ENCODE results near the gene CARMIL1.
"Not testable (repeated sequence)": the region's sequence is repeated elsewhere in the genome, so short reads cannot be mapped to it uniquely, and the experiment has no call there.

CARMIL1 gene

DNA sequence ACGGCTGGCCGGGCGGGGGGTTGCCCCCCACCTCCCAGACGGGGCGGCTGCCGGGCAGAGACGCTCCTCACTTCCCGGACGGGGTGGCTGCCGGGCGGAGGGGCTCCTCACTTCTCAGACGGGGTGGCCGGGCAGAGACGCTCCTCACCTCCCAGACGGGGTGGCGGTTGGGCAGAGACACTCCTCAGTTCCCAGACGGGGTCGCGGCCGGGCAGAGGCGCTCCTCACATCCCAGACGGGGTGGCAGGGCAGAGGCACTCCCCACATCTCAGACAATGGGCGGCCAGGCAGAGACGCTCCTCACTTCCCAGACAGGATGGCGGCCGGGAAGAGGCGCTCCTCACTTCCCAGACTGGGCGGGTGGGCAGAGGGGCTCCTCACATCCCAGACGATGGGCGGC is 306.9 kb downstream of the CARMIL1 start:
- DNase-seq: not testable (repeated sequence)

DNA sequence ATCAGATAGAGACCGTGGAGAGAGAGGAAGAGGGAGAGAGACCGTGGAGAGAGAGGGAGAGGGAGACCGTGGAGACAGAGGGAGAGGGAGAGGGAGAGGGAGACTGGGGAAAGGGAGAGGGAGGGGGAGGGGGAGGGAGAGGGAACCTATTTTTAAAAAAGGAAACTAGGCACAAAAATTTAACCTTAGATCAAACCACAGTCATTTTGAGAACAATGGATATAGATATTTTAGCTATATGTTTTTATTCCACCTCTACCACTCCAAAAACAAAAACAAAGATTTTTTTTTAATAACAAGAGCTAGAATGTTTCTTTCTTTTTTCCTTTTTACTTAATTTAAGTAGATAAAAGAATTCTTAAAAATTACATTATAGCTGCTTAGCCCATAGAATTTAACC is 307.8 kb downstream of the CARMIL1 start:
- no peak for DNase-seq

DNA sequence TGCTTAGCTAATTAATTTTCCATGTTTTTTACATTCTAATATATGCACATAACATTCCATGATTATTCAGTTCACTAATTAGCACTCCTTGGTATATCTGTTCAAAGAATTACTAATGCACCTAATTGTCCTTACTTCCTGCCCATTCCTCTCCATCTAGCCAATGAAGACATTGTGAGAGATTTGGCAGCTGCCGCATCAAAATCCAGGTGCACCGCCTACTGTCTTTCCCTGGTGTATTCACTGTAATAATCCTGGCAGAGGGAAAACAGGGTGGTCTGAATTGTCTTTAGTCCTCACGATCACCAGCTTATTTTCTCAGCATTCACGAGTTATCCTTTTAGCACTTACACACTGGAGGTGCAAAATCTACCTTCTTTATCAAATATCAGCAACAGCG is 311.8 kb downstream of the CARMIL1 start:
- no peak for DNase-seq

DNA sequence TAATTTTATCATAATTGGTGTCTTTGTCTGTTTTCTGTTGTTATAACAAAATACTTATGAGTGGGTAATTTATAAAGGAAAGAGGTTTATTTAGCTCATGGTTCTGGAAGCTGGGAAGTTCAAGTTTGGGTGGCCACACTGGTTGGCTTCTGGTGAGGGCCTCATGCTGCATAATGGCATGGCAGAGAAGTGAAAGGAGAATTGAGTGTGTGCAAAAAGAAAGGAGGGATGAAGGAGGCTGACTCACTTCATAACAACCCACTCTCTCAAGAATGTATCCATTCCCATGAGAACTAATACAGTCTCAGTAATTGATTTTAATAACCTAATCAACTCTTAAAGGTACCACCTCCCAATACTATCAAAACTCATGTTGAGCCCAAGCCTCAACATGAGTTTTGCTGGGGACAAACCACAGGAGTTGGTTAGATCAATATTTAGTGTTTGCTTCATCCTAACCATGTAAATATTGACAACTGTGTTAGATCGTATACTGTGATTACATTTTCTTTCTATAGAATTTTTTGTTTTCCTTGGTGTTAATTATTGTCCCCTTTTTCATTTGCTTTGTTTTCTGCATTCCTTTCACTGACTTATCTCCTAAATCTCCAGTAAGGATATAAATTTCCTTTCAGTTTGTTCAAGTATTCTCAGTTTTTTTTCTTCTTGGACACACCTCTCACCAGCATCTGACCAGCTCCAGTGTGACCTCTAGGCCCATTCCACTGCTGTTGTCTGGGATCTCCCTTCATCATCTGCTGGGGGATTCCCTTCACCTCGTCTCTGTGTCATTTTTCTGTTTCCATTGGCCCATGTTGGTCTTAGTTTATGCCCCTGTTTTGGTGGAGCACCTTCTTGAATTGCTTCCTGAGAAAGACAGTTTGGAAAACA is 318.0 kb downstream of the CARMIL1 start:
- no peak for DNase-seq

DNA sequence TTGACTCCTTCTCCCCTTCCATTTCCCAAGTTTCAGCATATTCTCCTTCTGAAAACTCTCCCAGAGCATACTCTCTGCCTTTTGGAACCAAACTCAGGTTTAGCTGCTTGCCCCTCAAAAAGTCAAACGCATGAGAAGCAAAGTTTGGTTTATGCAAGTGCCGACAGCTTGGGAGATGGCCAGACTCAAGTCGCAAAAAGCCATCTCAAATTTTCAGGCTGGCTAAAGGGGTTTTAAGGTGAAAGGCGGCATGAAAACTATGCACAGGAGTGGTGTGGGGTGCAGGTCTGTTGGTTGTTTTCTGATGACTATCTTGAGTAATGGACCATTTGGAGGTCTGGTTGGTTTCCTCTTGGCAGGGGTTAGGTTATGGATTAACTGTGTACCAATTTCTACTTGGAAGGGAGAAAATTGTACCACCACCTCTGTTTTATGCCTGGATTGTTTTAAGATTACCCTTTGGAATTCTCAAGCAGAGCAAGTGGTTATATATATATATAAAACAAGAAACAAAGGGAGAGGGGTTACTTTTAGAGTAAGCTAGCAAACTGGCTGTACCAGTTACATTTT is 320.4 kb downstream of the CARMIL1 start:
- DNase-seq: no peak

DNA sequence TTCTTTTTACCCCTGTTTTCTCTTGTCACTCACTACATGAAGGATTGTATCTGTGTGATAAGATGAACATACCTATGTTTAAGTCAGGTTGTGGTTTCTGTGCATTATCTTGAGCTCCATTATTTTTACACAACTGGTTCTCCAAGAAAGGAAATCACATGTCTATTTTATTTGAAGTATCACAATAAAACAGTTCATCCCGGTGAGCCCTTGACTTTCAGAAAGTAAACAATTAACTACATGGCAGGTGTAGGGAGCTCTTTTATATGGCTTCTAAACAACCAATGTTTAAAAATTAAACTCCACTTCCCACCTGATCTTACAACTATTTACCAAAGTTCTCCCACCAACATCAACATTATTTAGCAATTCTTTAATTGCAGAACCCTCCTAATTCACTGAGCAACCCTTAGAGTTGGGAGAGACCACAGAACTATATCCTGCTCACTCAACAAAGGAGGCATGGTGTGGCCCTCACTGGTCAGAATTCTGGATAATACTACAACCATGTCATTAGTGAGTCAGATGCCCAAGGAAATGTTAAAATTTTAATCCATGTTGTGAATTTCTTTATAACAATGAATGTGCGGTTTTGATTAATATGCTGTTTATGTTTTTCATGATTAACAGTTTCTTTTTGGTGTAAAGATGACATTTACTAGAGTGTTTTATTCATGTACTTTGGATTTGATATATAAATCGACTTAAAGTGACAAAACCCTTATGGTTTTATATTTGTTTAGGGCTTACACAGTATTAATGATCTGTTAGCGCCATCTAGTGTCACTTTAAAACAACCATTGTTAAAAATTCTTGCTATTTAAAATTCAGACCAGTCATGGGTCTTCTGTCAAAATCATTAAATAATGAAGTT is 322.9 kb downstream of the CARMIL1 start:
- peak in 1 of 2 donors; percentile 57 for DNase-seq

DNA sequence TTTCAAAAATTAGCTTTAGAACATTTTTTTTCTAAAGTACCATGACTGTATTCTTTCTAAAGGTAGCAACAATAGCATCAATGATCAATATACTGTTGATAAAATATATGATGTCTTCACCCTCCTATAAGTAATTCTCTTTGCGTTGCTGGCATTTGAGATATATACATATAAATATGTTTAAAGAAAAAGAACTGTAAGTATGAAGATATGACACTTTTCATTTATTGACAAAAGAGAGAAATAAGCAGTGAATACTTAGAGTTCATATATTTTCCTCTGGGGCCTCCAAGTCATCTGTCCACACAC is 323.5 kb downstream of the CARMIL1 start:
- no peak for DNase-seq

DNA sequence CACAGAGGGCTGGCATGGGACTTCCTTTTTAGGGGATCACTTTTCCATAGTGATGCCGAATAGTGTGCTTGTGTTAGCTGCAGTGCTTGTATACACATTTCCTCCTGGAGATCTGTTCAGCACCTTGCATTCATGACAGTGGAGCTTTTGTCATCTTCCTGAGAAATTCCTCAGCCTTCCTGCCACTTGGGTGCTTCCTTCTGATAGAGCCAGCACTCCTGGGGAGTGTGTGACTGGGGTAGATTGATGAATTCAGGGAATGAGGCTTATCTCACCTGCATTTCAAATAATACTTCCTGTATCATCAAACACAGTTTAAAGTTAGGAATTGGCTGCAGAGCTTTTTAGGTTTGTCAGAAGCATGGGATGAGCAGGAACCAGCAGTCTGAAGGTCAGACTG is 324.1 kb downstream of the CARMIL1 start:
- DNase-seq: no peak

DNA sequence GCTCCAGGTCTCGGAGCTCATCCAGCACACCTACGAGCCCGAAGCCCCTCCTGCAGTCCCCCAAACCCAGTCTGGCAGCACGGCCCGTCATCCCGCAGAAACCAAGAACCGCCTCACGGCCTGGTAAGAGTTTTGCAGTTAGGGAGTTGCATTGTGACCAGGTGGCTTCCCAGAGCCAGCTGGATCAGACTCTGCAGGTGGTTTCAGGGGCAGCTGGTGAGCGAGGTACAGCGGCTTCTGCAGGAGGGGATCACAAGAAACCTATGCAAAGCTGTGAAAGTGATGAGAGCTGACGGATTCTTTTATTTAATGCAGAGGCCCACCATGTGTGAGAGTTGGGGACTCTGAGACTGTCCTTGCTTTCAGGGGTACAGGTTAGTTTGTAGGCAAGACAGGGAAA is 327.0 kb downstream of the CARMIL1 start:
- DNase-seq: no peak

DNA sequence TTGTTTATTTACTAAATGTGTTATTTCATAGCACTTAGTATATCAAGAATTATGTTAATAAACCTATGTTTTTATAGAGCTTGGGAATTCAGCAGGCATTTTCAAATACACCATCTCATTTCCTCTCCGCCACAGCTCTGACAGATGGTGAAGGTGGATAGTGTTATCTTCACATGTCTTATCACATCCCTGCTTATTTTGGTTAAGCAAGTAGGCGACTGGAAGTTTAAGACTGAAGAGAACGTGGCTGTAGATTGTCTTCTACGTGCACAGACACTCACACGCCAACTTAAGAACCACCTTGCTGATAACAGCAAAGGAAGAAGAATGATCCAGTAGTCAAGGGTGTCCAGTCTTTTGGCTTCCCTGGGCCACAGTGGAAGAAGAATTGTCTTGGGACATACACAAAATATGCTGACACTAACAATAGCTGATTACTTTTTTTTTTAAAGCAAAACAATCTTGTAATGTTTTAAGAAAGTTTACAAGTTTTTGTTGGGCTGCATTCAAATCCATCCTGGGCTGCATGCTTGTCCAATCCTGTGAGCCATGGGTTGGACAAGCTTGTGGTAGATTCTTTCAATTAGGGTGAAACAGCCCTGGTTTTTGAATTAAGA is 329.5 kb downstream of the CARMIL1 start:
- no peak for DNase-seq

DNA sequence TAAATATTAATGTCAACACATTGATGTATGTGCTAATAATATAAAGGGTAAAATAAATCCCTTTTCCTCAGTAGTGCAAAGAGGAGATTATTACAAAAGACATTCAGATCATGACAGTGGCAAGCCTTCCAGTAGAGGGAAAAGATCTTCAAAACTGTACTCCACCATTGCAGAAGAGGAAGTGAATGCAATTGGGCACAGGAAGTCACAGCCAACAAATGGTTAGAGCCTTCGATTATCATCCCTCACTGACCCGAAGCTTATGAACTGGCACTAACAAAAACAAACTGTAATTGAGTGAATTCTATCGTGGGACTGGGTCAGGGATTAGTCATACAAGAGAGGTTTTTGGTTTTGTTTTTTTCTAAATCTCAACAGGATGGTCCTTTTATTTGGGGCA is 333.5 kb downstream of the CARMIL1 start:
- no peak for DNase-seq

DNA sequence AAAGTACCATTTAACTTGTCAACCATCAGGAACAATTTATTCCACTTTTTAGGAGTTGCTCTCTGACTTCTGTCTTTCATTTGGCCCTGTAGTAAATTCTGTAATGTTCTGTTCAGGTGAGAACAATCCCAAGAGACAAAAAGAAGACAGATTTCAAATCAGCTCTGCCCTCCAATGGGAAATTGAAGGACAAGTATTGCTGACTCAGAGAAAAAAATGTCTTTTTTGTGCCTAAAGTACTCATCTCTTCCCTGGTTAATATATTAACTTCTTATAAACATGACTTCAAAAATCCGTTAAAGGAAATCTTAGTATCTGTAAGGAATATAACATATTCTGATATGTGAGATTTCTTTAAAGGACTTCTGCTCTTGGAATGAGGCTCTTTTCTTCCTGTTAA is 334.2 kb downstream of the CARMIL1 start:
- no peak for DNase-seq

DNA sequence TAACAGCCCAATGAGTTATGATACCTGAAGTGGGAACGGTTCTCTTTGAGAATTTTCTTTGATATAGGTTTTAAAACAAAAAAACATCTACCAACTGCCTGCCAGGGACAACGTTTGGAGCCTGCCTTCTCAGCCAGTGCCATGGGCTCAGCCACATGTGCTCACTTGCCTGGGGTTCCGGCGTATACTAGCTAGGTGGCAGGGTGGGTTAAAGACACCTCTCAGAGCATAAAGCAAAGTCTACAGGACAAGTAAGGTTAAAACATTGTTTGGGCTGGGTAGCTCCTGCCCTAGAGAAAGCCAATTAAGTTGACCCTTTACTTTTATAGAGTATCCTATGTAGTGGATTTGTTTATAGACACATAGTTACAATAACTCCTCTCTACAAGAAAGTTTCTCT is 334.9 kb downstream of the CARMIL1 start:
- DNase-seq: no peak

DNA sequence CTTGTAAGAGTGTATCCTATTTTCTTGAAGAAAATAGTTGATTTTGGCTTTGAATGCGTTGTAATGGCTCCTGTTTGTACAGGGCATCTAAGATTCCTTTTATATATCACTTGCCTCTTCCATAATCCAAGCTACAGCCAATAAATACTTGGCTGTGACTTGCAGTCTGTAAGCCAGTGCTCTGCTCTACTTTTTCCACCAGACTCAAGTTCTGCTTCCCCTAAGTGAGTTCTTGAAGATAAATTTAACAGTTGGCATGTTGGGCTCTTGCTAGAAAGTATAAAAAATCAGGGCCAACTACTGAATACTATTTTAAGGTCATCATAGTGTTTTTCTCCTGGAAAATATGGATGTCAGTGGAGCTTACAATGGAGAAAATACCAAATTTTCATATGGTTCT is 336.3 kb downstream of the CARMIL1 start:
- no peak for DNase-seq

DNA sequence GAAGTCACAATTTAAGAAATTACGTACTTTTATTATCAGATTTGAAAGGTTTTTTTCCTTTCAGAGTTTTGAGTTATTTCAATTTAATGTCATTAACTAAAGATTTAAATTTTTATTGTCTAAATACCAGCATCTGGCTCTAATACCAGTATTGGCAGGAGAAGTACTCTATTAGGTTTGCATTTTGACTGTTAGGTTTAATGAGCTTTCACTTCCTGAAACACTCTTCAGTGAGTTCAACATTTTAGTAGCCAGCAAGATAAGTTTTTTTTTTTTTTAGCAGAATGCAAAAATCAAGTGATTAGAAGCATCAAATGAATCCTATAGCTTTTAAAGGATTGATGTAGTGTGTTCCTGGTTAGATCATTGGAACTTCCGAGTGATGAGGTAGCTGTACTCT is 338.8 kb downstream of the CARMIL1 start:
- DNase-seq: no peak

DNA sequence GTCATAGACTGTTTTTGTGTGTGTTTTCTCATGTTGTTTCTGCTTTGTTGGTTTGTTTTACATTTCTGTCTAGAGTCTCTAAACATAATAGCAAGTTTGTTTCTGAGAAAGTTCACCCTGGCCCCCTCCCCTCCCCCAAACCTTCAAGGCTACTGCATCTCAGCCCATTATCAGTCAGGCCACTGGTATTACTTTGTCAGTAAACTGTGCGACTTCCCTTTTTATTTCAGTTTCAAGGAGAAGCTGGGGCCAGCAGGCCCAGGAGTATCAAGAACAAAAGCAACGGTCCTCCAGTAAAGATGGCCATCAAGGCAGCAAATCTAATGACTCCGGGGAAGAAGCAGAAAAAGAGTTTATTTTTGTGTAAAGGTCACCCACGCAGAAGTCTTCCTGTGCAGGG is 340.0 kb downstream of the CARMIL1 start:
- no peak for DNase-seq

DNA sequence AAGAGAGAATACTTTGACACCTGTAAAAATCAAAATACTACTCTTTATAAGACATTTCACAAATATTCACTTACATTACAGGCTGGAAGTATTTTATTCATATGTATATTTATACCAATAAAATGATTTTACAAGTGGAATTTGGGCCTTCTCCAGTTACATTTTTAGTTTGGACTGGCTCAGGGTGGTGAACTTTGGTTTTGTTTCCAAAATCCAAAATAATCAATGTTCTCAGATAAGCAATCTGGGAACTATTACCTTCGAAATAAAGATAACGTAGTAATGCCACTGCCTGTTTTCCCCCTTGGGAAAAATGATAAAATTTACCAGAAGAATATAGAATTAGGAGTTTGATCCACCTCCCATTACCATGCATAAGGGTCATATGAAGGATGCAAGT is 341.2 kb downstream of the CARMIL1 start:
- DNase-seq: no peak

DNA sequence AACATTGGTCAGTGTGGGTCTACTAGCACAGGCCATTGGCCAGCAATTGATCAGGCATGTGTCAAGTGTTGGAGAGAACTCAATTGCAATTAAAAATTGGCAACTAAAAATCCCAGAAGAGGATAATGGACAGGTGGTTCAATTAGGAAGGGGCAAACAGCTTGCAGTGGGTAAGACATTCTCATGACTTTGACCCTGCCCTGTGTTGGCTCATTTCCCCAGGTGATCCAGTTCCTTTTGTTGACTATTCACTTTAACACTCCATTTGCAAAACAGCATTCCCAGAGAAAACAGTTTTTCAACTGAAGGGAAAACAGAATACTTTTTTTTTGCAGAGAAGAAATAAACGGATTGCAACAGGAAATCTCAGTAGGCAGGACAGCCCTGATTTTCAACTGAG is 343.9 kb downstream of the CARMIL1 start:
- no peak for DNase-seq

DNA sequence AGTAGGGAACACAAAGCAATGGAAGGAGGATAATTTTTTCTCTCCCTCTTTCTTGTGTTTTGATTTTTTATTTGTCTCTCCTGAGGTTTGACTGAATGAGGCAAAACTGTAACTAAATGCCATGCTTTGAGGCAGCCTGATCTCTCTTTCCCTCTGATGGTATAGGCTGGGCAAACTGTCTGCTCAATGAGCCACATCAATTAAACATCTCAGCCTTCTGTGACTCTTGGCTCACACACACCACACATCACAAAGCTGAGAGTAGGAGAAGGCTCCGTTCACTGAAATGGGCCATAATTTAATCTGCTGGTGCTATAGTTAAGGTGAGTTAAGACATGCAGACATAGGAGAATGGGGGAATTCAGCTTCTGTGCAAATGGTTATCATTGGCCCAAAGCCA is 344.7 kb downstream of the CARMIL1 start:
- DNase-seq: no peak

DNA sequence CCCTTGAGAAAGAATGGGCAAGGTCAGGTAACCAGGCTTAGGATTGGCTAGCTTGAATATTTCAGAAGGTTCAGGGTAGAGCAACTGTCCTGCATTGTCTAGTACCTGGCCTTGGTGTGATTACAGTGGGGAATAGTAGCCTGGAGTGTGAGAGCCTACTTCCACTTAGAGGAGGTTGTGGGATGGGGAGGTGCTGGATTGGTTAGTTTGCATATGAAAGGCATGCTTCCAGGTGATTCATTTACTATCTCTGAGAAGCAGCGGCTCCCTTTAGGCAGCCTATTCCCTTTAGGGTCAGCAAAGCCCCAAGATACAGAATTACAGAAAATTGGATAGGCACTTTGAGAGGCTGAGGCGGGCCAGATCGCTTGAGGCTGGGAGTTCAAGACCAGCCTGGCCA is 347.8 kb downstream of the CARMIL1 start:
- DNase-seq: no peak

DNA sequence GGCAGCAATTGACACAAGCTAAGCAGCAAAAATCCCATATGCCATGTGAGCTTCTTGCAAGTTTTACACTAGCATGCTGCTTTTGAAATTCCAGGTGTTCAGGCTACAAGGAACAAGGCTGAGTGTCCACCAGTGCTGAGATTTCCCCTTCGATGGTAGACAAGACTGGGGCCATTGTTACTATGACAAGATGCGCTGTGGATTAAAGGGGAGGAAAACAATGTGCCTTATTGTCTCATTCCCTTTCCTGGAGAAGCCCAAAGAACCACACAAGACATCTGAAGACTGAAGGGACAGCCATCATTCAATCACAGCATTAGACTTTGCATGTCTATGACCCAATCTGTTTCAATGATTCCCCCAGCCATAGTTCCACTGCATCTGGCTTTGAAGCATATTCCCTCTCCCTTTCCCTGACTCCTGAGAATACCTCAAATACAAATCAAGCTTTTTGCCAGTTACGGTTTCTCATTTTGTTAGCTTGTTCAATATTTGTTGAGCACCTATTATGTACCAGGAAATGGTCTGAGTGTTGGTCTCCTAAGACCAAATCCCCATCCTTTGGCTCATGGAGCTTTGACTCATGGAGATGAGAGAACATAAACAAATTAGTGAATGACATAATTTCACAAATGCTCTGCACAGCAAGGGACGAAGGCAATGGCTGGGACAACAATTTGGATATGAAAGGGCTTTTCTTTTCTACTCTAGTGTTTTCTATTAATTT is 349.5 kb downstream of the CARMIL1 start:
- no peak for DNase-seq

DNA sequence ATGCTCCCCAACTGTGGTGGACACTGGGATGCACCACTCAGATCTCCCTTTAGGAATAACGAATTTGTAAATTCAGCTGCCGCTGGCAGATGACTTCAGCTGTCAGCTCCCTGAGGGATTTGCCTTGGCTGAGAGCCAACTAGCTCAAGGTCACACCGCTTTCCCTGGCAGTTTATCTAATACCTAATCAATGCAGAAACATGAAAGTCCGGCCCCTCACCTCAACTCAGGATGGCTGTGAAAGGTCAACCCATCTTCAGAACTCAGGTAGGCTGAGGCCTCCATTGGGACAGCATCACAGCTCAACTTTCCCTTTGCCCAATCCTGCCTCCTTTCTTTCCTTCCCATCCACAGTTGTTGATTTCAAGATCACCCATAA is 350.0 kb downstream of the CARMIL1 start:
- DNase-seq: no peak

Measured in CD4-positive, alpha-beta T cell treated with Interleukin-4 for 1 hour (primary cell).